Esophagus squamous epithelium (tissue), 5 donors: ENCODE data around the gene TMUB1. TPM values are rescaled to one million over a fixed set of nuclear protein-coding genes. Genes with fewer than 3 reads are reported as not detected.
A peak's percentile ranks its signal among the peaks of the same experiment; 100 is the strongest.

ENCODE experiments used
- DNase-seq: peaks from one replicate; lab custom pipeline; 2025; lab: John Stamatoyannopoulos, UW
- H3K27ac ChIP-seq, 4 donors: fragments of 200-600 bp; sonication (generic); one replicate each; pipeline ENCODE4 v1.5.1; 2016 to 2019; ENCODE audit warnings: mild to moderate bottlenecking in 1 of 4
- H3K27me3 ChIP-seq, 4 donors: fragments of 200-600 bp; sonication (generic); 1 replicate in 3 of 4; 2 replicates in 1 of 4; pipeline versions ENCODE4 v1.5.1 to v1.6.0; 2017 to 2021; ENCODE audit warnings: antibody characterized with exemption in 1 of 4
- H3K36me3 ChIP-seq, 3 donors: fragments of 200-600 bp; sonication (generic); one replicate each; pipeline ENCODE4 v1.5.1; 2016 to 2019
- H3K4me1 ChIP-seq, 3 donors: fragments of 200-600 bp; sonication (generic); one replicate each; pipeline ENCODE4 v1.5.1; 2017 to 2019
- H3K4me3 ChIP-seq, 4 donors: fragments of 200-600 bp; sonication (generic); 1 replicate in 3 of 4; 2 replicates in 1 of 4; pipeline ENCODE4 v1.5.1; 2016 to 2019; ENCODE audit warnings: mild to moderate bottlenecking in 2 of 4, moderate library complexity in 1 of 4
- H3K9me3 ChIP-seq, 3 donors: fragments of 200-600 bp; sonication (generic); one replicate each; pipeline ENCODE4 v1.5.1; 2016 to 2019
- CTCF ChIP-seq, 6 experiments: fragments of 450-650 bp in 4 of 6; fragments of 200-600 bp in 2 of 6; sonication (generic) in 2 of 6; IDR thresholded peaks; one replicate each; pipeline ENCODE4 v1.5.1; 2016 to 2019; ENCODE audit warnings: antibody characterized with exemption in 6 of 6, mild to moderate bottlenecking in 4 of 6, moderate library complexity in 4 of 6
- POLR2A ChIP-seq, 4 donors: fragments of 450-650 bp; IDR thresholded peaks; one replicate each; pipeline ENCODE4 v1.6.1; 2017; ENCODE audit warnings: antibody characterized with exemption in 4 of 4, mild to moderate bottlenecking in 4 of 4, moderate library complexity in 3 of 4
- WGBS, 2 donors: methylation state at CpG; one replicate each; pipeline ENCODE4 v1.1.5; 2018; 5-methylcytosine and 5-hydroxymethylcytosine counted together
- intact Hi-C: fragments of 100-400 bp; cut with DNase I; formaldehyde crosslinking; loops from one replicate; pipeline ENCODE4 v1.15.0; 2022
- total RNA-seq, 4 donors: library from RNA; depleted of rRNA; stranded (reverse); fragments of >200 nt; gene quantifications; one replicate each; pipeline ENCODE4 v1.1.0, GENCODE V29; 2016
- donor health status: DM: yes; HTN: yes; CAD: no.

Gene TMUB1
- total RNA-seq, 4 donors from 2014 or later = 28.4 to 51.0 (median 35.2) TPM

- DNase-seq = peak; percentile 17
- H3K4me1 ChIP-seq = peaks cover 31 to 67% (median 41%) of the 10 kb centered on the region in 3 donors
- H3K9me3 ChIP-seq = no peaks in the 10 kb centered on the region
Observed at GRCh38 chr7:151088856-151089699, 5.8 kb upstream of the TMUB1 start.

GRCh38 chr7:151088019-151088855, 4.9 kb upstream of the TMUB1 start:
- Histone ChIP-seq H3K4me1 (peaks cover 31 to 74% (median 45%) of the 10 kb centered on the region in 3 donors), H3K27me3 (no peaks in the 10 kb centered on the region), H3K36me3 (peaks cover 0 to 7% (median 0%) of the 10 kb centered on the region in 3 donors), H3K9me3 (no peaks in the 10 kb centered on the region), H3K27ac (peak overlapping the region; percentile 67 to 93 (median 84)), H3K4me3 (peak overlapping the region; percentile 41 to 94 (median 64))
- intact Hi-C loops = no loop called here
- WGBS, 2 donors = 30 to 44% methylated on average over 12 to 14 of the region's 16 CpGs
- DNase-seq = no peak
- TF ChIP-seq POLR2A (IDR thresholded peaks at IDR 0.05) (no peak), CTCF (IDR thresholded peaks at IDR 0.05) (no peak)

More at GRCh38 chr7:151088856-151089699, 5.8 kb upstream of the TMUB1 start:
- Histone ChIP-seq H3K36me3 (peaks cover 0 to 7% (median 0%) of the 10 kb centered on the region in 3 donors), H3K27ac (peak overlapping the region; percentile 67 to 93 (median 84)), H3K4me3 (peak overlapping the region; percentile 41 to 94 (median 64)), H3K27me3 (no peaks in the 10 kb centered on the region)
- 14 to 20% methylated on average over 24 of the region's 30 CpGs for WGBS, 2 donors
- intact Hi-C loops = no loop called here
- TF ChIP-seq POLR2A (IDR thresholded peaks at IDR 0.05) (peak in 2 of 4 donors; percentile 13 to 15), CTCF (IDR thresholded peaks at IDR 0.05) (no peak)

- TF ChIP-seq CTCF (IDR thresholded peaks at IDR 0.05) (peak in 3 of 6 experiments; percentile 12 to 25 (median 22)), POLR2A (IDR thresholded peaks at IDR 0.05) (peak in 1 of 4 donors; percentile 3)
- no peak for DNase-seq
- Histone ChIP-seq H3K36me3 (peaks cover 0 to 5% (median 0%) of the 10 kb centered on the region in 3 donors), H3K27ac (peak overlapping the region; percentile 67 to 93 (median 84)), H3K27me3 (no peaks in the 10 kb centered on the region), H3K4me1 (peaks cover 34 to 81% (median 47%) of the 10 kb centered on the region in 3 donors), H3K9me3 (no peaks in the 10 kb centered on the region), H3K4me3 (peak overlapping the region; percentile 41 to 94 (median 64))
- WGBS, 2 donors = 0% methylated on average over 1 to 3 of the region's 70 CpGs
- intact Hi-C loops = no loop called here
Observed at GRCh38 chr7:151087245-151088018, 4.1 kb upstream of the TMUB1 start.

DNA sequence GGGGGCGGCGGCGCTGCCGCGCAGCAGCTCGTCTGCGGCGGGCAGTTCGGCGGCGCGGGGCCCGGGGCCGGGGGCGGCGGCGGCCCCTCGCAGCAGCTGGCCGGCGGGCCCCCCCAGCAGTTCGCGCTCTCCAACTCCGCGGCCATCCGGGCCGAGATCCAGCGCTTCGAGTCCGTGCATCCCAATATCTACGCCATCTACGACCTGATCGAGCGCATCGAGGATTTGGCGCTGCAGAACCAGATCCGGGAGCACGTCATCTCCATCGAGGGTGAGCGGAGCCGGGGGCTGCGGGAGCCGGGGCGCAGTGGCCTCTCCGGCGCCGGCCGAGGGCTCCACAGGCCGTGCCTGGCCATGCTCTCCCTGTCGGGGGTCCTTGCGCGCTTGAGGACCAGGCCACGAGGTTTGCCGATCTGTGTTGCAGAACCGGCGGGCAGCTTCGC, 3.5 kb upstream of the TMUB1 start:
- DNase-seq = no peak
- intact Hi-C loops = no loop called here
- H3K27ac ChIP-seq = peak overlapping the region; percentile 67 to 93 (median 84)
- H3K4me1 ChIP-seq = peaks cover 40 to 81% (median 51%) of the 10 kb centered on the region in 3 donors
- H3K27me3 ChIP-seq = no peaks in the 10 kb centered on the region
- WGBS, 2 donors = 1% methylated on average over 34 of the region's 56 CpGs; no CpG with 5 or more reads in 1 of the 2 donors
- H3K4me3 ChIP-seq = peak overlapping the region; percentile 41 to 94 (median 64)
- H3K9me3 ChIP-seq = no peaks in the 10 kb centered on the region
- H3K36me3 ChIP-seq = no peaks in the 10 kb centered on the region
- TF ChIP-seq POLR2A (IDR thresholded peaks at IDR 0.05) = no peak
- TF ChIP-seq CTCF (IDR thresholded peaks at IDR 0.05) = no peak
